OCI-LY3 (cell line): ENCODE results near the gene PFN2.

Experiments
- CTCF ChIP-seq: fragments of 200-600, 300-600 bp; sonication (generic); IDR thresholded peaks from 2 replicates; pipeline ENCODE4 v1.5.1; 2014; ENCODE audit warnings: antibody characterized with exemption, low read length, low read depth
- EZH2phosphoT487 ChIP-seq: fragments of 200-600 bp; shearing (Covaris generic); IDR thresholded peaks from 2 replicates; pipeline ENCODE4 v1.6.1; 2018; ENCODE audit warnings: antibody characterized with exemption, mixed run types, low read depth

GRCh38 chr3:150015901-150016300 lies 45.2 kb upstream of the PFN2 start:
- TF ChIP-seq CTCF (no peak), EZH2phosphoT487 (no peak)
